OCI-LY7 (cell line): ENCODE data around the gene VAMP2. TPM values are rescaled to one million over a fixed set of nuclear protein-coding genes. Genes with fewer than 3 reads are reported as not detected.

ENCODE experiments used
- BruUV-seq: library from RNA; stranded (reverse); fragments of 400-500 nt; replicated peaks from 2 replicates; lab custom pipeline; 2021; lab: Mats Ljungman, UMichigan
- CTCF ChIA-PET: fragments of 300-600 bp; sonication (Branson Sonifier 250); formaldehyde crosslinking; loops from one replicate; lab custom pipeline; 2022; ENCODE audit warnings: antibody characterized with exemption; ENCODE audit not compliant: unreplicated experiment; lab: Charles Lee
- POLR2A ChIA-PET: fragments of 300-600 bp; sonication (Branson Sonifier 250); formaldehyde crosslinking; loops from one replicate; lab custom pipeline; 2022; ENCODE audit warnings: antibody characterized with exemption; lab: Charles Lee
- DNase-seq: peaks from one replicate; pipeline ENCODE4 v3.0.0-alpha.2; 2015; ENCODE audit warnings: low spot score
- H2AFZ ChIP-seq: fragments of 200-600 bp; sonication (generic), shearing (Covaris generic); 2 replicates; pipeline ENCODE4 v1.6.1; 2014; ENCODE audit warnings: mild to moderate bottlenecking, antibody characterized with exemption, low read length, moderate library complexity
- H3K27ac ChIP-seq: fragments of 200-600 bp; sonication (generic); 2 replicates; pipeline ENCODE4 v1.5.1; 2014; ENCODE audit warnings: mixed run types, low read depth, mild to moderate bottlenecking, moderate library complexity, low read length, inconsistent platforms; ENCODE audit not compliant: poor library complexity, severe bottlenecking
- H3K36me3 ChIP-seq: fragments of 200-600 bp; sonication (generic); 2 replicates; pipeline ENCODE4 v1.6.1; 2014; ENCODE audit warnings: mild to moderate bottlenecking, antibody characterized with exemption, low read length, moderate library complexity, mixed read lengths; ENCODE audit not compliant: insufficient read depth
- H3K4me1 ChIP-seq: fragments of 200-600 bp; sonication (generic); 2 replicates; pipeline ENCODE4 v1.5.1; 2014; ENCODE audit warnings: mild to moderate bottlenecking, low read length; ENCODE audit not compliant: insufficient read depth, poor library complexity, severe bottlenecking
- H3K4me2 ChIP-seq: fragments of 200-600 bp; sonication (generic); 2 replicates; pipeline ENCODE4 v1.6.1; 2014; ENCODE audit warnings: mild to moderate bottlenecking, low read length
- H3K4me3 ChIP-seq: fragments of 200-600 bp; sonication (generic); 2 replicates; pipeline ENCODE4 v1.5.1; 2014; ENCODE audit warnings: mild to moderate bottlenecking, low read depth, low read length; ENCODE audit not compliant: poor library complexity, severe bottlenecking
- H3K79me2 ChIP-seq: fragments of 200-600 bp; sonication (generic); 2 replicates; pipeline ENCODE4 v1.6.1; 2016; ENCODE audit warnings: low read depth, mild to moderate bottlenecking, low read length, moderate library complexity, mixed read lengths; ENCODE audit not compliant: insufficient read depth
- H3K9me2 ChIP-seq: fragments of 200-600 bp; sonication (generic); 2 replicates; pipeline ENCODE4 v1.6.1; 2016; ENCODE audit warnings: mild to moderate bottlenecking, low read length, mixed read lengths; ENCODE audit not compliant: insufficient read depth
- H3K9me3 ChIP-seq: fragments of 200-600 bp; sonication (generic); 2 replicates; pipeline ENCODE4 v1.6.1; 2014; ENCODE audit warnings: mild to moderate bottlenecking, mixed run types, low read length, mixed read lengths
- H4K20me1 ChIP-seq: fragments of 200-600 bp; sonication (generic); 2 replicates; pipeline ENCODE4 v1.6.1; 2014; ENCODE audit warnings: mild to moderate bottlenecking, antibody characterized with exemption, low read length, moderate library complexity, mixed read lengths; ENCODE audit not compliant: insufficient read depth
- EZH2phosphoT487 ChIP-seq: fragments of 200-600 bp; sonication (generic); IDR thresholded peaks from 2 replicates; pipeline ENCODE4 v1.6.1; 2018; ENCODE audit warnings: low read depth, borderline replicate concordance, mild to moderate bottlenecking, mixed run types, antibody characterized with exemption, low read length, moderate library complexity, mixed read lengths
- intact Hi-C: fragments of 100-400 bp; cut with micrococcal nuclease; formaldehyde crosslinking; loops from one replicate; pipeline ENCODE4 v1.10.0; 2022; ENCODE audit not compliant: unreplicated experiment
- total RNA-seq, 2 experiments: library from RNA; depleted of rRNA in 1 of 2; stranded (reverse); fragments of >200 nt in 1 of 2; shearing (Covaris generic) in 1 of 2; gene quantifications; 2 replicates each; pipeline ENCODE4 v1.2.3, GENCODE V29; 2014 to 2022
- TF ChIP-seq, protein P1 (sequence below): fragments of 200-600 bp; sonication (generic); conservative IDR thresholded peaks from 2 replicates; pipeline ENCODE4 v1.5.1; 2014; ENCODE audit warnings: mild to moderate bottlenecking, antibody characterized with exemption, low read length, moderate library complexity, mixed read lengths

VAMP2 gene
- total RNA-seq, 2 experiments from 2014 or later = 21.2 to 40.9 TPM

DNA sequence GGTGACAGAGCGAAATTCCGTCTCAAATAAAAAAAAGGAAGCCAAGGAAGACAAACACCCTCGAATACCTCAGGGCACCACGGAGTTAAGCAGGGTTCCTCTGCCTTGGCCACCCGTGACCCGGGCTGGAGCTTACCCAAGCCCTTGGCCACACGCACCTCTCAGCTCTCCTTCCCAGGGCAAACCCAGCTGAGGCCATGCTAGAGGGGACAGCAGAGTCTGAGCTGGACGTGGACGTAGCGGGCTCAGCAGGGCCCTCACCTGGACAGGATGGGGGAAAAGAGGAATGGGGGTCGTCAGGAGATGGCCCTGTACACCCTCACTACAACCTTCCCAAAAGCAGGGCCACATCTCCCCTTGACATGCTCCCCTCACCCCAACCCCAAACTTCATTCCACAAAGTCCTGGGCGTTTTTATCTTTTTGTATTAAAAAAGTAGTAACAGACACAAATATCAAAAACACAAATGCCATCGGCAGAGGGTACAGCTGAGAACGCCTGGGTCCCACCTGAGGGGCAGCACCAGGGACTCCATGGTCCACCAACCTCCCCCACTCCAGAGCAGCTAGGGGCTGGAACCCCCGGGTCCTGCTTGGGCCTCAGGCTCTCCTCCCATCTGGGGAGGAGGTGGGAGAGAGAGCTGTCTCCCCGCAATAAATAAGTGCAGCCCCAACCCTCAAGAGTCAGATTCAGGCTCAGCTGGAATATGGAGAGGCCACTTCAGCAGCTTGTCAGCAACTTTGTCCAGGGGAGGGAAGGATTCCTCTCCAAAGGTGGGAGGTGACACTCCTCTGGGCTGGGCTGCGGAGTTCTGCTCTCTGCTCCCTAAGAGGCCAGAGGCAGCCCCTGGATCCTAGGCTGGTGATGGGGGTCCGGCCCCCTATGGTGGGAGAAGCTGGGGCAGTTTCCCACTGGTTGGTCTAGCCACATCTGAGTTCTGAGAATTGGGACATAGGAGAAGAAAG is 22.4 kb downstream of the VAMP2 start:
- H3K4me1 ChIP-seq = peaks cover 18% of the 10 kb centered on the region
- intact Hi-C loops = no loop called here
- CTCF ChIA-PET = no interaction called here
- DNase-seq = no peak
- no peak for TF ChIP-seq EZH2phosphoT487
- TF ChIP-seq, protein P1, sequence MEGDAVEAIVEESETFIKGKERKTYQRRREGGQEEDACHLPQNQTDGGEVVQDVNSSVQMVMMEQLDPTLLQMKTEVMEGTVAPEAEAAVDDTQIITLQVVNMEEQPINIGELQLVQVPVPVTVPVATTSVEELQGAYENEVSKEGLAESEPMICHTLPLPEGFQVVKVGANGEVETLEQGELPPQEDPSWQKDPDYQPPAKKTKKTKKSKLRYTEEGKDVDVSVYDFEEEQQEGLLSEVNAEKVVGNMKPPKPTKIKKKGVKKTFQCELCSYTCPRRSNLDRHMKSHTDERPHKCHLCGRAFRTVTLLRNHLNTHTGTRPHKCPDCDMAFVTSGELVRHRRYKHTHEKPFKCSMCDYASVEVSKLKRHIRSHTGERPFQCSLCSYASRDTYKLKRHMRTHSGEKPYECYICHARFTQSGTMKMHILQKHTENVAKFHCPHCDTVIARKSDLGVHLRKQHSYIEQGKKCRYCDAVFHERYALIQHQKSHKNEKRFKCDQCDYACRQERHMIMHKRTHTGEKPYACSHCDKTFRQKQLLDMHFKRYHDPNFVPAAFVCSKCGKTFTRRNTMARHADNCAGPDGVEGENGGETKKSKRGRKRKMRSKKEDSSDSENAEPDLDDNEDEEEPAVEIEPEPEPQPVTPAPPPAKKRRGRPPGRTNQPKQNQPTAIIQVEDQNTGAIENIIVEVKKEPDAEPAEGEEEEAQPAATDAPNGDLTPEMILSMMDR = no peak
- H3K4me3 ChIP-seq = no peak overlapping the region
- no peak overlapping the region for H2AFZ ChIP-seq
- no peaks in the 10 kb centered on the region for H3K9me2 ChIP-seq
- H3K36me3 ChIP-seq = peaks cover 40% of the 10 kb centered on the region; the same call in 1 of the 2 replicates
- no peaks in the 10 kb centered on the region for H3K79me2 ChIP-seq
- POLR2A ChIA-PET = interaction anchor here (0.8 to 1.4 kb wide), 2 partner anchors 8 to 10 kb away, joined by 3 to 4 read pairs; no protein-coding TSS in a partner anchor
- no peaks in the 10 kb centered on the region for H3K9me3 ChIP-seq
- H4K20me1 ChIP-seq = no peaks in the 10 kb centered on the region
- BruUV-seq = no TSS peak
- H3K4me2 ChIP-seq = no peak overlapping the region
- no peak overlapping the region for H3K27ac ChIP-seq

DNA sequence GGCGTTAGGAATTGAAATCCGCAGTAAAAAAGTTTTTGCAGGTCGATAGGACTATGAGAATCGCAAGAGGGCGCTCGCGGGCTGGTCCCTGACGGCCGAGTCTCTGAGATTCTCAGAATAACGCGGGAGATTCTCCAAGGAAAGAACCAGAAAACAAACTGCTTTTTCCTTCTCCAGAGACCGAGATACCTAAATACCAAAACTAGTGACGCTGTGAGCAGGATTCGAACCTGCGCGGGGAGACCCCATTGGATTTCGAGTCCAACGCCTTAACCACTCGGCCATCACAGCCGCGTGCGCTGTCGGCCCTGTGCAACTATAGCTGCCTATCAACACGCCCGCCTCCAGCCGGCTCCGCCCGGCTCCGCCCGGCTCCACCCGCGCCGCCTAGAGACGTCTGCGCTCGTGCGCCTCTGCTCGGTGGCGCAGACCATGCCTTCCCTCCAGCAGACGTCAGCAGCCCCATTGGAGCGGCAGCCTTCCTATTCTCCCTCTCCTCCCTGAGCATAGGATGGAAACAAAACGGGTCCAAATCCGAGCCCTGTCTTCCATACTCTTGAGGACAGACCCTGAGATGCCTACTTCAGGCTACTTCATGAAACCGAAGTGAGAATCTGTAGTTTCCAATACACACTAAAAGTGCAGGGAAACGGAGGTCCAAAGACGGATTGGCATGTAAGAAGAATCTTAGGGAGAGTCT is 23.9 kb downstream of the VAMP2 start:
- no peaks in the 10 kb centered on the region for H3K79me2 ChIP-seq
- H3K4me1 ChIP-seq = peaks cover 18% of the 10 kb centered on the region
- no peak for TF ChIP-seq EZH2phosphoT487
- TF ChIP-seq, protein P1 = peak; percentile 93
- H3K27ac ChIP-seq = peak overlapping the region; percentile 74
- H3K36me3 ChIP-seq = peaks cover 25% of the 10 kb centered on the region; the same call in 1 of the 2 replicates
- ChIA-PET POLR2A (interaction anchor here (1.4 to 2.3 kb wide), 2 partner anchors 12 to 19 kb away, joined by 3 to 7 read pairs; no protein-coding TSS in a partner anchor), CTCF (no interaction called here)
- no peaks in the 10 kb centered on the region for H4K20me1 ChIP-seq
- peak overlapping the region; percentile 66; the same call in 1 of the 2 replicates for H2AFZ ChIP-seq
- peak overlapping the region; percentile 89 for H3K4me2 ChIP-seq
- no peaks in the 10 kb centered on the region for H3K9me3 ChIP-seq
- H3K9me2 ChIP-seq = no peaks in the 10 kb centered on the region
- peak; percentile 95 for DNase-seq
- TSS peak; percentile 84 for BruUV-seq
- peak overlapping the region; percentile 70 for H3K4me3 ChIP-seq
- intact Hi-C loops = loop anchor here (1.0 to 5.0 kb wide), 7 partner anchors 12 to 163 kb away; no protein-coding TSS in a partner anchor
